AG08395 (cell line): ENCODE data around the gene ADM2.

Experiments used
- DNase-seq: peaks from one replicate; pipeline ENCODE4 v3.0.0; 2012; ENCODE audit warnings: mixed read lengths, low spot score

The ADM2 gene

GRCh38 chr22:50485221-50486131, 4.1 kb downstream of the ADM2 start:
- DNase-seq = no peak

DNA sequence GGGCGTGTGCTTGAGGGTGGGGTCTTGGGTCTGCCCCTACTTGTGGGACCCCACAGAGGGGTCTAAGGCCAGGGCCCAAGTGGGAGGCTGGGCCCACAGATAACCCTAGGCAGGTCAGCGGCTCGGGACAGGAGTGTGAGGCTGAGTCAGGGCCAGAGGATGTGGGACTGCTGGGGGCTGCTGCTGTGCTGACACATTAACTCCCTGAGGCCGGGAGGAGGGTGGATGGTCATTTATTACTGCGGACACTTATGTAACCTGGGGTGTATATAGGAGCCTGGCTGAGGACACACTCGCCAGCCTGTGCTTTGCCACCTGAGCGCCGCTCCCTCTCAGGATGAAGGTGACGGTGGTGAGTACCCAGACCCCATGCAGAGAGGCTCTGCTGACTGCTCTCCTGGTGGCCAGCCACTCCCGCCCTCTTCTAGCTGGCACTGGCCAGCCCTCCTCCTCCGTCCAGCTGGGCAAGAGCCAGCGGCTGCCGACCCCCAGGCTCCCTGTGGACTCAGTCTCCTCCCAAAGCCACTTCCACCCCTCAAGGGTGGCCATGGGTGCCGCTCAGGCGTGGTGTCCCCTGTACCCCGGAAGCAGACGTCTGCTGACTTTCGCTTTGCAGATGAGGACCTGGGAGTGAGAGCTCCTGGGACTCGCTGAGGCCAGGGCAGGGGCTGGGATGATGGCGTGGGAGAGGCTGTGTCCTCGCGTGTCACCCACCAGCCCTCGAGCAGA, 5.4 kb downstream of the ADM2 start, which contains the start of gene MIOX:
TSS of gene MIOX (plus strand) at position 299 of the 729 bp plus-strand sequence. CDS start at position 338, 39 bp downstream.
- DNase-seq = no peak

GRCh38 chr22:50487290-50488005, 6.1 kb downstream of the ADM2 start:
- DNase-seq = no peak

DNA sequence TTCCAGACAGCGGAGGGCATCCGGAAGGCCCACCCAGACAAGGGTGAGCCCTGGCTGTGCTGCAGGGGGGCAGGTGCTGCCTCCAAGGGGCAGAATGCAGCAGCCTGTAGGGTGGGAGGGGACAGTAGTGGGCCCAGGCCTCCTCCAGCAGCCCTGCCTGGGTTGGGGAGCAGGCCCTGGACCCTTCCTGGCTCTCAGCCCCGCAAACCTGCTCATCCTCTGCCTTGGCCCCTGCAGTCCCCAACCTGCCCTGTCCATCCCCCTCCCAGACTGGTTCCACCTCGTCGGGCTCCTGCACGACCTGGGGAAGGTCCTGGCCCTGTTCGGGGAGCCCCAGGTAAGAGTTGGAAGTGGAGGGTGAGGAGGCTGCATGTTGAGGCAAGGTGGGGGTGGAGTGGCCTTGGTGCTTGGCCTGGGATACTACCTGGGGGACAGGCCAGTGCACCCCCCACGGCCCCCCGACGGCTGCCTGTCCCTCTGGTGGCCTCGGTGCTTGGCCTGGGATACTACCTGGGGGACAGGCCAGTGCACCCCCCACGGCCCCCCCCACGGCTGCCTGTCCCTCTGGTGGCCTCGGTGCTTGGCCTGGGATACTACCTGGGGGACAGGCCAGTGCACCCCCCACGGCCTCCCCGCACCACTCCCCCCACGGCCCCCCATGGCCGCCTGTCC, 6.8 kb downstream of the ADM2 start:
- DNase-seq = no peak

- no peak for DNase-seq
These were observed 7.5 kb downstream of the ADM2 start for GRCh38 chr22:50488886-50489285.

DNA sequence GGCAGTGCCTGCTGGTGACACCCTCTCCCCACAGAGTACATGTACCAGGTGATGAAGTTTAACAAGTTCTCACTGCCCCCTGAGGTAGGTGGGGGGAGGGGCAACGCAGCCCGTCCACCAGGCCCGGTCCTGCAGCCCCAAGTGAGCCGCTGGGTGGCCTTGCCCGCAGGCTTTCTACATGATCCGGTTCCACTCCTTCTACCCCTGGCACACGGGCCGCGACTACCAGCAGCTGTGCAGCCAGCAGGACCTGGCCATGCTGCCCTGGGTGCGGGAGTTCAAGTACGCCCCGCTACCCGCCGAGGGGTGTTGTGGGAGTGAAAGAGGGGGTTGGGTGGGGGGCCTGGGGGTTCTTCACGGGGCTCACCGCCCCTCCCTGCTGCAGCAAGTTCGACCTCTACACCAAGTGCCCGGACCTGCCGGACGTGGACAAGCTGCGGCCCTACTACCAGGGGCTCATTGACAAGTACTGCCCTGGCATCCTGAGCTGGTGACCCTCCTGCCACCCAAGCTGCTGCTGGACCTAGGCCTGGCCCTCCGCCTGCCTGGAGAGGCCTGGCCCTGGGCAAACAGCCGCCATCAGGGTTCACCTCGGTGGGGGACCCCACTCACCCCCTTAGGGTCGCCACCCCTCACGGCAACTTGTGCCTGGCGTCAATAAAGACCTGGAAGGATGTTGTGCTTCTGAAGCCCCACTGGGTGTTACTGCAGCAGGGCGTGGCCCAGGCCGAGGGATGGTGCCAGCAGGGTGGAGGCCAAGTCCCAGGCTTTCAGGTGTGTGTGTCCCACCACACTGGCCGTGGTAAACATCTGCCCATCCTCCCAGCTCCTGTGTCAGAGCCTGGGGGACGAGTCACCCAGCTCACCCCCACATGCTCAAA, 8.3 kb downstream of the ADM2 start:
- DNase-seq = no peak

DNA sequence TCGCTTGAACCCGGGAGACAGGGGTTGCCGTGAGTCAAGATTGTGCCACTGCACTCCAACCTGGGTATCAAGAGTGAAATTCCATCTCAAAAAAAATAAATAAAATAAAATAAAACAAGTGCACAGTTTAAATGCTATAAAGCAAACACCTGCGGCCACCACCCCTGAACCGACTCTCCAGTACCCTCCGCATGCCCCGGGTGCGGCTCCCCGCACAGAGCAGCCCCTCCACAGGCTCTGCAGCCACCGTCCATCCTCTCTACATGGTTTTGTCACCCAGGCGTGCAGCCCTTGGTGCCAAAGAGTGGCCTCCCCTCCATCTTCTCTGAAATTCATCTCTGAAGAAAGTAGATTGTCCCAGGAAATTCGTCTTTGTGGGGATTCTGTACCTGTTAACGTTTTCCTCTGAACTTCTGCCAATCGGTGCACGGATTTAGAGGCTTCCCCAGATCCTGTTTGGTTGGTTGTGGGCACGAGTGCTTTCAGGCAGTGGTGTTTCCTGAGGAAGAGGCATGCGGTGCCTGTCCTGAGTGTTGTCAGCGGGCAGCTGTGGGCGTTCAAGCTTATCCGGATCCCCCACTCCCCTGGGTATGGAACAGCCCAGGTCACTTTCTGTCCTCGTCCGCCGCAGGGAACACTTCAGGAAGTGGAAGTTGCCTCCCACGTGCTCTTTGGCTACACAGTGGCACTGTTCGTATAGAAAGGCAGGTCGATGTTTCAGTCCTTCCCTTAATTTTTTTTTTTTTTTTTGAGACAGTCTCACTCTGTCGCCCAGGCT, 9.4 kb downstream of the ADM2 start:
- DNase-seq = no peak

GRCh38 chr22:50497093-50497492, 15.8 kb downstream of the ADM2 start:
- DNase-seq = no peak

DNA sequence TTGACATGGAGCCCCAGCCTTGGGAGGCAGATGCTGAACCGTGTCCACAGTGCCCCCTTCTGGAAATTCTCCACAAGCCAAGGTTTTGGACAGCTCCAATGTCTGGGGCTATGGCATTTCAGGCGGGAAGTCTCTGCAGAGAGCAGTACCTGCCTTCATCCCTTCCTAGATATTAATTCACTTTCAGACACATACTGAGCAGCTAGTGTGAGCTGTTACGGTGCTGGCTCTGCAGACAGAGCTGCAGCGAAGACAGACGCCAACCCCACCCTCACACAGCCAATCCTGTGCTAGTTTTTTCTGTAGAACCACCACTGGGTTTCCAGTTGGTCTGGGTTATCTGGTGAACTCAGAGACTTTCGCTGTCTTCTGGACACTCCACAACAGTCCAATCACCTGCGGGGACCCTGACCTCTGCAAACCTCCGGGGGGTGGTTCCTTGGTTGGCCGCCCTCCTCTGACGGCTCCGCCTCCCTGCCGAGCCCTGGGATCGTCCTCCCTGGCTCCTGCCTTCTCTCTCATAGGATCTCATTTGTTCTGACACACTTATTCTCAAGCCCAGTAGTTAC, 17.1 kb downstream of the ADM2 start:
- peak; percentile 70 for DNase-seq

DNA sequence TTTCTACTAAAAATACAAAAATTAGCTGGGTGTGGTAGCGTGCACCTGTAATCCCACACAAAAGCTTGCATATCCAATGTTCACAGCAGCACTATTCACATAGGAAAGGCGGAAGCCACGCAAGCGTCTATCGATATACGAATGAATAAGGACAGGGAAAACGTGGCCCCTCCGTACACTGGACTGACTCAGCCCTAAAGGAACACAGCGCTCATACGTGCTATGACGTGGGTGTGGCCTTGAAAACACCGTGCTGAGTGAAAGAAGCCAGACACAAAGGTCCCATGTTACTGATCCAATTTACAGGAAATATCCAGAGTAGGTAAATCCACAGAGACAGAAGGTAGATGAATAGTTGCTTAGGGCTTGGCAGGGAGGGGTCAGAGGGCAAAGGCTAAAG, 19.1 kb downstream of the ADM2 start:
- no peak for DNase-seq

GRCh38 chr22:50502096-50502495, 20.8 kb downstream of the ADM2 start:
- DNase-seq = no peak

GRCh38 chr22:50502628-50503474, 21.5 kb downstream of the ADM2 start:
- no peak for DNase-seq

GRCh38 chr22:50503475-50504145, 22.3 kb downstream of the ADM2 start:
- no peak for DNase-seq

DNA sequence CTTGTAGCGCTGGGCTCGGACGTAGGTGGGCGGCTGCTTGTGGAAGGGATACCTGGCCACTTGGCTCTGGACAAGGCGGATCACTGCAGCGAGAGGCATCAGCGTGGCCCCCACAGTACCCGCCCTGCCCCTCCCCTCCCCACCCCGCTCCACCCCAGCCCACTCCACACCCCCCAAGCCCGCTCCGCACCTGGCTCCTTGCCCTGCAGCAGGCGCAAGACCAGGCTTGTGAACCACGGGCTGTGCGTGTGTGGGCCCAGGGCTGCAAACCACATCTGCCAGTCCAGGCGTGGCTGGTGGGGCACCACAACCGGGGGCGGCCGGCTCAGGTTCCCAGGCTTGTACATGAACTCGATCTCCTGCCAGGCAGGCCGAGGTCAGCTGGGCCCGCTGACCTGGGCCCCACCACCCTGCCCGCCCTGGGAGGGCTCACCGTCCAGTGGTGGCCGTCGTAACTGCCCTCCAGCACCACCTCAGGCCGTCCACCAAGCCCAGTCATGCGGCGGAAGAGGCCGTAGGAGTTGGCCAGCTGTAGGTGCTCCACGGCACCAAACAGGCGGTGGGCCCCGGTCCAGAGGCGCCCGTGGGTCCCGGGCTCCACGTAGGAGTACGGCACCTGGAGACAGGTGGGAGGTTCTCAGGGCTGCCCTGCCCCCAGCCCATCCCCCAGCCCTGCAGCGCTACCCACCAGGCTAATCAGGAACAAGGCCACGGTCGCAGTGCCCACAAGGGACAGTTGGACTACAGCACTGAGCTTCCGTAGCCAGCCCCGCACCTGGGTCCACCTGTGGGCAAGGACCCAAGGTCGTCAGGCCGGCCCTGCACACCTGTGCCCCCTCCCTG, 23.2 kb downstream of the ADM2 start:
- DNase-seq = no peak

- no peak for DNase-seq
These were observed 24.0 kb downstream of the ADM2 start for GRCh38 chr22:50505276-50505775.

- no peak for DNase-seq
These were observed 24.6 kb downstream of the ADM2 start for GRCh38 chr22:50505776-50506610.
